Naive thymus-derived CD4-positive, alpha-beta T cell (primary cell): ENCODE results near the gene ADARB1. TPM values are rescaled to one million over a fixed set of nuclear protein-coding genes. Genes with fewer than 3 reads are reported as not detected.
A peak's percentile ranks its signal among the peaks of the same experiment; 100 is the strongest.

Experiments used
- ATAC-seq: fragments of 150-1000 bp; cut with Tn5 transposase; 2 replicates; pipeline ENCODE4 v1.10.0; 2021; ENCODE audit warnings: mild to moderate bottlenecking, moderate library complexity
- CTCF ChIA-PET: fragments of 350-600 bp; sonication (Branson Sonifier 250); formaldehyde crosslinking; loops from one replicate; lab custom pipeline; 2021; ENCODE audit warnings: antibody characterized with exemption; lab: Charles Lee
- POLR2A ChIA-PET: fragments of 350-600 bp; sonication (Branson Sonifier 250); formaldehyde crosslinking; loops from one replicate; lab custom pipeline; 2021; ENCODE audit warnings: antibody characterized with exemption, inconsistent platforms; lab: Charles Lee
- DNase-seq, 9 donors: peaks; one replicate each; pipeline versions ENCODE4 v3.0.0 to v3.0.0-alpha.2; 2020 to 2022; ENCODE audit warnings: mixed read lengths in 1 of 9
- H3K27ac ChIP-seq: one replicate; pipeline ENCODE4 v1.7.0; 2013; ENCODE audit warnings: mild to moderate bottlenecking, low read depth, low read length, moderate library complexity
- H3K27me3 ChIP-seq, 2 donors: one replicate each; pipeline ENCODE4 v1.7.0; 2013; ENCODE audit warnings: low read length in 2 of 2, mild to moderate bottlenecking in 2 of 2, moderate library complexity in 2 of 2; ENCODE audit not compliant: control insufficient read depth in 2 of 2, insufficient read depth in 2 of 2
- H3K36me3 ChIP-seq, 3 experiments: 1 replicate in 2 of 3; 2 replicates in 1 of 3; pipeline ENCODE4 v1.7.0; 2013; ENCODE audit warnings: low read length in 3 of 3, mild to moderate bottlenecking in 3 of 3, moderate library complexity in 1 of 3; ENCODE audit not compliant: insufficient read depth in 3 of 3, control insufficient read depth in 2 of 3
- H3K4me1 ChIP-seq, 2 donors: one replicate each; pipeline ENCODE4 v1.7.0; 2013; ENCODE audit warnings: low read length in 2 of 2, mild to moderate bottlenecking in 2 of 2, moderate library complexity in 1 of 2; ENCODE audit not compliant: control insufficient read depth in 2 of 2, insufficient read depth in 2 of 2
- H3K4me3 ChIP-seq: 2 replicates; pipeline ENCODE4 v1.7.0; 2013; ENCODE audit warnings: mild to moderate bottlenecking, low read length
- H3K9me3 ChIP-seq, 3 experiments: 1 replicate in 2 of 3; 2 replicates in 1 of 3; pipeline ENCODE4 v1.7.0; 2013; ENCODE audit warnings: low read length in 3 of 3; ENCODE audit not compliant: control insufficient read depth in 2 of 3
- H3K27ac Mint-ChIP-seq, 9 donors: one replicate each; pipeline ENCODE4 v1.8.0; 2020 to 2022; ENCODE audit warnings: mixed read lengths in 9 of 9, mild to moderate bottlenecking in 8 of 9, moderate library complexity in 5 of 9, inconsistent platforms in 2 of 9
- H3K27me3 Mint-ChIP-seq, 5 donors: one replicate each; pipeline ENCODE4 v1.8.0; 2021 to 2022; ENCODE audit warnings: mixed read lengths in 5 of 5, mild to moderate bottlenecking in 1 of 5
- H3K36me3 Mint-ChIP-seq, 5 donors: one replicate each; pipeline ENCODE4 v1.8.0; 2020 to 2022; ENCODE audit warnings: mixed read lengths in 5 of 5, mild to moderate bottlenecking in 3 of 5, inconsistent platforms in 1 of 5
- H3K4me1 Mint-ChIP-seq, 7 donors: one replicate each; pipeline ENCODE4 v1.8.0; 2020 to 2022; ENCODE audit warnings: mixed read lengths in 7 of 7, mild to moderate bottlenecking in 3 of 7, inconsistent platforms in 1 of 7
- H3K4me3 Mint-ChIP-seq, 10 donors: one replicate each; pipeline ENCODE4 v1.8.0; 2020 to 2022; ENCODE audit warnings: mild to moderate bottlenecking in 10 of 10, mixed read lengths in 10 of 10, moderate library complexity in 6 of 10, inconsistent platforms in 2 of 10
- H3K9me3 Mint-ChIP-seq, 11 donors: one replicate each; pipeline ENCODE4 v1.8.0; 2020 to 2022; ENCODE audit warnings: mixed read lengths in 11 of 11, mild to moderate bottlenecking in 4 of 11, inconsistent platforms in 1 of 11, moderate library complexity in 1 of 11
- intact Hi-C, 2 donors: fragments of 100-400 bp; cut with micrococcal nuclease; formaldehyde crosslinking; loops; one replicate each; pipeline ENCODE4 v1.15.1; 2023
- polyA plus RNA-seq, 2 donors: library from polyadenylated mRNA; unstranded; fragments of 300-500 nt; fragmentation: Illumina TruSeq; gene quantifications; one replicate each; pipeline ENCODE4 v1.2.3, GENCODE V29; 2021
- total RNA-seq, 6 experiments: library from RNA in 5 of 6; stranded (reverse) in 5 of 6; gene quantifications; 1 replicate in 5 of 6; 2 replicates in 1 of 6; pipeline ENCODE4 v1.2.3 and lab custom pipeline; 2021 to 2026

ADARB1 gene
- total and polyA plus RNA-seq, 7 experiments from 2014 or later: 6.2 to 52.2 (median 38.4) TPM

DNA sequence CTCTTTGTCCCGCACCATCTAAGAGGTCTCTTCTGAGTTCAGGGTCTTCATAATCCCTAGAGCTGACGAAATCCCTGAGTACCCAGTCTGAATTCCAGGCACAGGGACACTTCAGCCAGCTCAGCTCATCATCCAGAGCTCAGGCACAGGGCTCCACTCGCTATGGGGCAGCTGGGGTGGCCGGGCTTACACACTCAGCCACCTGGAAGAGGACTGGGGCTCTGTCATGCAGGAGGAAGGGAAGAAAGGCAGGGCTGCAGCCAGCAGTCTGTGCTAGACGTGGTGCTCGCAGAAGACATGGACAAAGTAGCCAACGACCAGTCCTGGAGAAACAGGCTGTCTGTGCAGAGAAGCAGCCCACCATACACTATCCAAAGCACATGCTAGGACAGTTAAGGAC is 124.8 kb downstream of the ADARB1 start:
- Mint-ChIP-seq H3K9me3 (no peaks in the 10 kb centered on the region), H3K4me3 (no peak overlapping the region), H3K27ac (peak overlapping the region in 1 of 9 donors; percentile 30), H3K27me3 (no peaks in the 10 kb centered on the region), H3K4me1 (peaks cover 0 to 14% (median 6%) of the 10 kb centered on the region in 7 donors), H3K36me3 (peaks cover 3 to 43% (median 23%) of the 10 kb centered on the region in 5 donors)
- Histone ChIP-seq H3K9me3 (no peaks in the 10 kb centered on the region), H3K36me3 (peaks cover 0 to 29% (median 4%) of the 10 kb centered on the region in 3 experiments), H3K27me3 (no peaks in the 10 kb centered on the region), H3K4me1 (no peaks in the 10 kb centered on the region), H3K27ac (no peak overlapping the region), H3K4me3 (no peak overlapping the region)
- intact Hi-C loops: no loop called here
- no peak for DNase-seq
- CTCF ChIA-PET: no interaction called here
- no peak for ATAC-seq
- POLR2A ChIA-PET: interaction anchor here (0.6 kb wide), 1 partner anchor 193 kb away, joined by 3 read pairs; no protein-coding TSS in a partner anchor

- ATAC-seq (no peak), DNase-seq (no peak)
- peaks cover 0 to 38% (median 4%) of the 10 kb centered on the region in 3 experiments for H3K36me3 ChIP-seq
- Mint-ChIP-seq H3K27me3 (no peaks in the 10 kb centered on the region), H3K36me3 (peaks cover 0 to 43% (median 23%) of the 10 kb centered on the region in 5 donors), H3K9me3 (no peaks in the 10 kb centered on the region), H3K4me1 (peaks cover 0 to 14% (median 6%) of the 10 kb centered on the region in 7 donors), H3K27ac (no peak overlapping the region), H3K4me3 (no peak overlapping the region)
- H3K27ac ChIP-seq: no peak overlapping the region
- H3K27me3 ChIP-seq: no peaks in the 10 kb centered on the region
- ChIA-PET POLR2A (interaction anchor here (0.6 kb wide), 1 partner anchor 1242 kb away, joined by 3 read pairs; no protein-coding TSS in a partner anchor), CTCF (no interaction called here)
- no peaks in the 10 kb centered on the region for H3K4me1 ChIP-seq
- H3K9me3 ChIP-seq: no peaks in the 10 kb centered on the region
- intact Hi-C loops: no loop called here
- H3K4me3 ChIP-seq: no peak overlapping the region
These were observed 125.7 kb downstream of the ADARB1 start for GRCh38 chr21:45200031-45200430.

DNA sequence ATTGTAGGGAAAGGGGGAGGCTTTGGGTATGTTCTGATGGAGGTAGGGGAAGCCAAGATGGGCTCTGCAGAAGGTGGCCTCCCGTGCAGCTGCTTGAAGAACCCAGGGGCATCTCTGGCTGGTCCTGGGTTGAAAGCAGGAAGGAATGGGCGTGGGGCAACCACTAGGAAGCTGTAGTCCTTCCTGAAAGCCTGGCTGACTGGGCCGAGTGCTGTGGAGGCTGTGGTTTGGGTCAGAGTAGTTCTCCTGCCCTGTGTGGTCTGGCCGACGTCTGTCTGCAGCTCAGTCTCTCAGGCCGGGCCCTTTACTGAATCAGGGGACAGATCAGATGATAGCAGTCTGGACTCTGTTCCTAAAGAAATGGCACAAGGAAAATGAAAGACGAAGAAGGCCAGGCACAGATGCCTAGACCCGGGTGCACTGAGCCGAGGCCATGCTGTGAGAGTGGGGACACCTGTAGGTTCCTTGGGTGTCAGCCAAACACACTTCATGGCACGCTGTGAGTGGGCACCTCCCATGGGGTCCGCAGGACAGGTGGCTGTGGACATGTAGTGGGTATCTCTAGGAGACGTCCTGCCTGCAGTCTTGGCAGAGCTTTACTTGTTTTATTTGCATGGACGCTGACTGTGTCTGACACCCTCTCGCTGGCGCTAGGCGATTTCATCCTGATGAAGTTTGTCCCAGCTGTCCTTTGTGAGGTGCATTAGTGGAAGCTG is 126.4 kb downstream of the ADARB1 start:
- no peak overlapping the region for H3K27ac Mint-ChIP-seq
- H3K4me3 Mint-ChIP-seq: no peak overlapping the region
- POLR2A ChIA-PET: interaction anchor here (0.6 kb wide), 1 partner anchor 1242 kb away, joined by 3 read pairs; no protein-coding TSS in a partner anchor
- DNase-seq: no peak
- intact Hi-C loops: no loop called here
- Histone ChIP-seq H3K4me3 (no peak overlapping the region), H3K4me1 (no peaks in the 10 kb centered on the region), H3K9me3 (no peaks in the 10 kb centered on the region), H3K36me3 (peaks cover 0 to 42% (median under 1%) of the 10 kb centered on the region in 3 experiments), H3K27ac (no peak overlapping the region), H3K27me3 (no peaks in the 10 kb centered on the region)
- H3K36me3 Mint-ChIP-seq: peaks cover 0 to 36% (median 16%) of the 10 kb centered on the region in 5 donors
- no peaks in the 10 kb centered on the region for H3K27me3 Mint-ChIP-seq
- no peaks in the 10 kb centered on the region for H3K9me3 Mint-ChIP-seq
- ATAC-seq: no peak
- CTCF ChIA-PET: no interaction called here
- peaks cover 0 to 14% (median 6%) of the 10 kb centered on the region in 7 donors for H3K4me1 Mint-ChIP-seq

GRCh38 chr21:45202344-45202743 is 128.0 kb downstream of the ADARB1 start:
- ATAC-seq: no peak
- CTCF ChIA-PET: no interaction called here
- Histone ChIP-seq H3K4me1 (no peaks in the 10 kb centered on the region), H3K27me3 (no peaks in the 10 kb centered on the region), H3K27ac (no peak overlapping the region), H3K36me3 (peaks cover 0 to 45% (median 0%) of the 10 kb centered on the region in 3 experiments), H3K4me3 (no peak overlapping the region), H3K9me3 (no peaks in the 10 kb centered on the region)
- peaks cover 0 to 14% (median 10%) of the 10 kb centered on the region in 7 donors for H3K4me1 Mint-ChIP-seq
- peaks cover 0 to 34% (median 18%) of the 10 kb centered on the region in 5 donors for H3K36me3 Mint-ChIP-seq
- DNase-seq: no peak
- no peaks in the 10 kb centered on the region for H3K9me3 Mint-ChIP-seq
- peak overlapping the region in 1 of 9 donors; percentile 21 for H3K27ac Mint-ChIP-seq
- no peaks in the 10 kb centered on the region for H3K27me3 Mint-ChIP-seq
- POLR2A ChIA-PET: no interaction called here
- intact Hi-C loops: no loop called here
- H3K4me3 Mint-ChIP-seq: no peak overlapping the region

- Histone ChIP-seq H3K4me3 (no peak overlapping the region), H3K27me3 (no peaks in the 10 kb centered on the region), H3K27ac (no peak overlapping the region), H3K9me3 (no peaks in the 10 kb centered on the region), H3K4me1 (no peaks in the 10 kb centered on the region), H3K36me3 (peaks cover 0 to 46% (median 0%) of the 10 kb centered on the region in 3 experiments)
- no peaks in the 10 kb centered on the region for H3K27me3 Mint-ChIP-seq
- POLR2A ChIA-PET: no interaction called here
- peaks cover 0 to 34% (median 22%) of the 10 kb centered on the region in 5 donors for H3K36me3 Mint-ChIP-seq
- peaks cover 0 to 16% (median 11%) of the 10 kb centered on the region in 7 donors for H3K4me1 Mint-ChIP-seq
- CTCF ChIA-PET: no interaction called here
- H3K9me3 Mint-ChIP-seq: no peaks in the 10 kb centered on the region
- no peak overlapping the region for H3K4me3 Mint-ChIP-seq
- no peak for ATAC-seq
- no peak for DNase-seq
- H3K27ac Mint-ChIP-seq: no peak overlapping the region
- intact Hi-C loops: no loop called here
These were observed 128.5 kb downstream of the ADARB1 start for GRCh38 chr21:45202889-45203288.

GRCh38 chr21:45203983-45204382 is 129.6 kb downstream of the ADARB1 start:
- no peak for DNase-seq
- no peak overlapping the region for H3K4me3 ChIP-seq
- no peaks in the 10 kb centered on the region for H3K9me3 ChIP-seq
- Mint-ChIP-seq H3K27me3 (no peaks in the 10 kb centered on the region), H3K36me3 (peaks cover 3 to 44% (median 27%) of the 10 kb centered on the region in 5 donors), H3K4me3 (no peak overlapping the region), H3K4me1 (peaks cover 0 to 27% (median 11%) of the 10 kb centered on the region in 7 donors), H3K27ac (peak overlapping the region in 1 of 9 donors; percentile 12), H3K9me3 (no peaks in the 10 kb centered on the region)
- H3K36me3 ChIP-seq: peaks cover 0 to 51% (median 0%) of the 10 kb centered on the region in 3 experiments
- no peak for ATAC-seq
- ChIA-PET POLR2A (interaction anchor here (0.6 kb wide), 1 partner anchor 812 kb away, joined by 4 read pairs; no protein-coding TSS in a partner anchor), CTCF (no interaction called here)
- H3K27me3 ChIP-seq: no peaks in the 10 kb centered on the region
- H3K27ac ChIP-seq: no peak overlapping the region
- H3K4me1 ChIP-seq: peaks cover 0 to 6% of the 10 kb centered on the region in 2 donors
- intact Hi-C loops: no loop called here
